Keratinocyte (primary cell): Measurements from ENCODE around the gene SP4. TPM values are rescaled to one million over a fixed set of nuclear protein-coding genes. Genes with fewer than 3 reads are reported as not detected.

ENCODE experiments used
- DNase-seq: peaks from one replicate; pipeline ENCODE4 v3.0.0-alpha.2; 2011; ENCODE audit warnings: low read depth, missing footprints, low spot score
- FAIRE-seq: peaks from 2 replicates; lab custom pipeline; 2011; peaks lifted over from hg19 to GRCh38; lab: Jason Lieb, UNC
- H2AFZ ChIP-seq: 2 replicates; pipeline ENCODE4 v1.6.0; 2012; ENCODE audit warnings: low read length, control low read depth, inconsistent platforms; ENCODE audit not compliant: control insufficient read depth
- H3K27ac ChIP-seq: 2 replicates; pipeline ENCODE4 v1.5.1; 2011; ENCODE audit warnings: low read length; ENCODE audit not compliant: control insufficient read depth, insufficient read depth
- H3K27me3 ChIP-seq: 3 replicates; pipeline ENCODE4 v1.6.0; 2011; ENCODE audit warnings: low read length; ENCODE audit not compliant: control insufficient read depth, insufficient read depth; ENCODE audit errors: extremely low read depth
- H3K36me3 ChIP-seq, 2 experiments: 2 replicates in 1 of 2; 3 replicates in 1 of 2; pipeline ENCODE4 v1.5.1; 2011; ENCODE audit warnings: low read length in 2 of 2, mild to moderate bottlenecking in 1 of 2; ENCODE audit not compliant: control insufficient read depth in 2 of 2, insufficient read depth in 2 of 2; ENCODE audit errors: extremely low read depth in 1 of 2
- H3K4me1 ChIP-seq: 3 replicates; pipeline ENCODE4 v1.5.1; 2011; ENCODE audit warnings: low read length; ENCODE audit not compliant: control insufficient read depth, insufficient read depth; ENCODE audit errors: extremely low read depth
- H3K4me2 ChIP-seq: 3 replicates; pipeline ENCODE4 v1.6.0; 2011; ENCODE audit warnings: low read depth, low read length; ENCODE audit not compliant: control insufficient read depth, insufficient read depth; ENCODE audit errors: extremely low read depth
- H3K4me3 ChIP-seq, 3 experiments: fragments of 200-600 bp in 1 of 3; sonication (generic) in 1 of 3; 2 replicates in 2 of 3; 3 replicates in 1 of 3; pipeline ENCODE4 v1.5.1; 2011 to 2016; ENCODE audit warnings: low read length in 3 of 3, mild to moderate bottlenecking in 3 of 3, control low read depth in 2 of 3, inconsistent platforms in 1 of 3, low read depth in 1 of 3, mixed read lengths in 1 of 3, mixed run types in 1 of 3, moderate library complexity in 1 of 3; ENCODE audit not compliant: control insufficient read depth in 2 of 3, insufficient read depth in 2 of 3; ENCODE audit errors: extremely low read depth in 1 of 3
- H3K79me2 ChIP-seq: 2 replicates; pipeline ENCODE4 v1.6.0; 2012; ENCODE audit warnings: low read length; ENCODE audit not compliant: control insufficient read depth, insufficient read depth
- H3K9ac ChIP-seq: 3 replicates; pipeline ENCODE4 v1.6.0; 2011; ENCODE audit warnings: low read length; ENCODE audit not compliant: control insufficient read depth, insufficient read depth; ENCODE audit errors: extremely low read depth
- H3K9me1 ChIP-seq: 3 replicates; pipeline ENCODE4 v1.6.0; 2011; ENCODE audit warnings: low read length; ENCODE audit not compliant: control insufficient read depth, insufficient read depth; ENCODE audit errors: extremely low read depth
- H3K9me3 ChIP-seq: 2 replicates; pipeline ENCODE4 v1.5.1; 2012; ENCODE audit warnings: low read depth, low read length; ENCODE audit not compliant: control insufficient read depth
- H4K20me1 ChIP-seq: 3 replicates; pipeline ENCODE4 v1.6.0; 2011; ENCODE audit warnings: low read length; ENCODE audit not compliant: control insufficient read depth, insufficient read depth; ENCODE audit errors: extremely low read depth
- CTCF ChIP-seq, 3 experiments: IDR thresholded peaks in 1 of 3; conservative IDR thresholded peaks in 1 of 3; optimal IDR thresholded peaks in 1 of 3; 2 replicates in 2 of 3; 3 replicates in 1 of 3; pipeline versions ENCODE3 to v1.5.1; 2011; ENCODE audit warnings: low read length in 3 of 3, mild to moderate bottlenecking in 3 of 3, moderate library complexity in 2 of 3, control low read depth in 1 of 3, inconsistent platforms in 1 of 3; ENCODE audit not compliant: insufficient read depth in 2 of 3; ENCODE audit errors: extremely low read depth in 1 of 3
- EZH2 ChIP-seq: IDR thresholded peaks from one replicate; pipeline ENCODE4 v1.6.1; 2012; ENCODE audit warnings: inconsistent platforms, mild to moderate bottlenecking, low read length, moderate library complexity
- dilution Hi-C: fragments of 300-500 bp; cut with MboI; formaldehyde crosslinking; loops from one replicate; pipeline ENCODE4 v1.7.0; 2020; ENCODE audit warnings: low sequenced_read_pairs; ENCODE audit not compliant: extremely low pct_ligation_motif_present
- polyA plus RNA-seq, 5 experiments: library from polyadenylated mRNA; depleted of rRNA in 3 of 5; stranded (reverse) in 3 of 5; stranded (forward) in 1 of 5; unstranded in 1 of 5; fragments of >200 nt; gene quantifications; 1 replicate in 1 of 5; 2 replicates in 3 of 5; 3 replicates in 1 of 5; pipeline versions ENCODE4 v1.2.1 to v1.2.3, GENCODE V29; 2011 to 2012; ENCODE audit warnings: missing spikeins in 2 of 5, low read depth in 1 of 5, low replicate concordance in 1 of 5

The SP4 gene
- polyA plus RNA-seq, 1 donor (not counting 4 experiments of a cell fraction or from before 2014, with no cell fraction given), result 1.5 TPM

GRCh38 chr7:21412410-21412851 lies 15.5 kb upstream of the SP4 start:
- Histone ChIP-seq H3K27me3 (no peaks in the 10 kb centered on the region), H3K27ac (no peak overlapping the region), H3K9me1 (no peaks in the 10 kb centered on the region), H2AFZ (no peak overlapping the region), H4K20me1 (no peaks in the 10 kb centered on the region), H3K79me2 (no peaks in the 10 kb centered on the region), H3K4me2 (no peak overlapping the region), H3K9me3 (no peaks in the 10 kb centered on the region), H3K9ac (no peak overlapping the region), H3K4me1 (no peaks in the 10 kb centered on the region), H3K4me3 (no peak overlapping the region), H3K36me3 (no peaks in the 10 kb centered on the region)
- DNase-seq (no peak), FAIRE-seq (no peak)
- dilution Hi-C loops, result no loop called here
- TF ChIP-seq EZH2 (no peak), CTCF (optimal IDR thresholded peaks at IDR 0.05 in 1 of 3, IDR thresholded peaks at IDR 0.05 in 1 of 3, conservative IDR thresholded peaks at IDR 0.05 in 1 of 3; ENCODE audit: extremely low read depth in 1 of 3, insufficient read depth in 2 of 3, low read length in 3 of 3) (no peak)

- Histone ChIP-seq H4K20me1 (no peaks in the 10 kb centered on the region), H3K27ac (no peak overlapping the region), H3K27me3 (no peaks in the 10 kb centered on the region), H3K79me2 (no peaks in the 10 kb centered on the region), H3K4me3 (no peak overlapping the region), H3K4me2 (no peak overlapping the region), H3K9ac (no peak overlapping the region), H3K36me3 (no peaks in the 10 kb centered on the region), H3K9me1 (no peaks in the 10 kb centered on the region), H3K4me1 (no peaks in the 10 kb centered on the region), H2AFZ (no peak overlapping the region), H3K9me3 (no peaks in the 10 kb centered on the region)
- FAIRE-seq (no peak), DNase-seq (no peak)
- TF ChIP-seq CTCF (optimal IDR thresholded peaks at IDR 0.05 in 1 of 3, IDR thresholded peaks at IDR 0.05 in 1 of 3, conservative IDR thresholded peaks at IDR 0.05 in 1 of 3; ENCODE audit: extremely low read depth in 1 of 3, insufficient read depth in 2 of 3, low read length in 3 of 3), result no peak
- TF ChIP-seq EZH2, result no peak
- dilution Hi-C loops, result no loop called here
Observed at GRCh38 chr7:21412957-21413356, 14.9 kb upstream of the SP4 start.
